ENCODE measurements around the gene GJC1. TPM values are rescaled to one million over a fixed set of nuclear protein-coding genes. Genes with fewer than 3 reads are reported as not detected.

The GJC1 gene
- total RNA-seq, 4 donors from 2014 or later: 7.4 to 32.3 (median 14.5) TPM

GRCh38 chr17:44778656-44779210, 51.4 kb downstream of the GJC1 start:
- no peak for TF ChIP-seq CTCF (IDR thresholded peaks at IDR 0.05)
- ATAC-seq (ENCODE audit: low FRiP score) (no peak), DNase-seq (ENCODE audit: low spot score) (no peak)

GRCh38 chr17:44777394-44778348, 52.4 kb downstream of the GJC1 start:
- ATAC-seq (ENCODE audit: low FRiP score) (no peak), DNase-seq (ENCODE audit: low spot score) (no peak)
- no peak for TF ChIP-seq CTCF (IDR thresholded peaks at IDR 0.05)

- DNase-seq (ENCODE audit: low spot score) (no peak), ATAC-seq (ENCODE audit: low FRiP score) (no peak)
- no peak for TF ChIP-seq CTCF (IDR thresholded peaks at IDR 0.05)
Measured at GRCh38 chr17:44776628-44777393, 53.3 kb downstream of the GJC1 start.

GRCh38 chr17:44775838-44776621, 54.1 kb downstream of the GJC1 start:
- ATAC-seq (ENCODE audit: low FRiP score): peak; percentile 11
- no peak for DNase-seq (ENCODE audit: low spot score)
- TF ChIP-seq CTCF (IDR thresholded peaks at IDR 0.05): no peak

- TF ChIP-seq CTCF (IDR thresholded peaks at IDR 0.05): no peak
- peak; percentile 95 for ATAC-seq (ENCODE audit: low FRiP score)
- DNase-seq (ENCODE audit: low spot score): peak; percentile 93
Measured at GRCh38 chr17:44775136-44775837, 54.8 kb downstream of the GJC1 start.
